ENCODE measurements around the gene PRPF40A. TPM values are rescaled to one million over a fixed set of nuclear protein-coding genes. Genes with fewer than 3 reads are reported as not detected.

Gene PRPF40A
- total RNA-seq, 1 donor from 2014 or later: 132 TPM

GRCh38 chr2:152627351-152627957 lies 89.8 kb downstream of the PRPF40A start:
- DNase-seq (ENCODE audit: low spot score, unreplicated experiment): no peak
- TF ChIP-seq CTCF (IDR thresholded peaks at IDR 0.05; ENCODE audit: unreplicated experiment): peak; percentile 60

GRCh38 chr2:152626911-152627339 lies 90.3 kb downstream of the PRPF40A start:
- H3K27ac Mint-ChIP-seq: no peak overlapping the region
- no peak overlapping the region for H3K4me3 Mint-ChIP-seq (ENCODE audit: low read depth)
- no peaks in the 10 kb centered on the region for H3K27me3 Mint-ChIP-seq
- TF ChIP-seq CTCF (IDR thresholded peaks at IDR 0.05; ENCODE audit: unreplicated experiment): no peak
- peaks cover 34% of the 10 kb centered on the region for H3K36me3 Mint-ChIP-seq (ENCODE audit: insufficient read depth)
- H3K9me3 Mint-ChIP-seq (ENCODE audit: low read depth): no peaks in the 10 kb centered on the region
- DNase-seq (ENCODE audit: low spot score, unreplicated experiment): no peak
- peaks cover 20% of the 10 kb centered on the region for H3K4me1 Mint-ChIP-seq (ENCODE audit: low read depth)

More at GRCh38 chr2:152627351-152627957, 89.8 kb downstream of the PRPF40A start:
- Mint-ChIP-seq H3K9me3 (ENCODE audit: low read depth) (no peaks in the 10 kb centered on the region), H3K4me1 (ENCODE audit: low read depth) (peaks cover 22% of the 10 kb centered on the region), H3K27me3 (no peaks in the 10 kb centered on the region), H3K27ac (no peak overlapping the region), H3K36me3 (ENCODE audit: insufficient read depth) (peaks cover 31% of the 10 kb centered on the region), H3K4me3 (ENCODE audit: low read depth) (no peak overlapping the region)

GRCh38 chr2:152624805-152625204 lies 92.5 kb downstream of the PRPF40A start:
- no peaks in the 10 kb centered on the region for H3K27me3 Mint-ChIP-seq
- TF ChIP-seq CTCF (IDR thresholded peaks at IDR 0.05; ENCODE audit: unreplicated experiment): no peak

GRCh38 chr2:152623775-152624174 lies 93.5 kb downstream of the PRPF40A start:
- peaks cover 46% of the 10 kb centered on the region for H3K36me3 Mint-ChIP-seq (ENCODE audit: insufficient read depth)
- no peak for TF ChIP-seq CTCF (IDR thresholded peaks at IDR 0.05; ENCODE audit: unreplicated experiment)
- H3K4me1 Mint-ChIP-seq (ENCODE audit: low read depth): peaks cover 11% of the 10 kb centered on the region
- H3K9me3 Mint-ChIP-seq (ENCODE audit: low read depth): no peaks in the 10 kb centered on the region
- H3K27ac Mint-ChIP-seq: no peak overlapping the region
- no peak for DNase-seq (ENCODE audit: low spot score, unreplicated experiment)
- no peaks in the 10 kb centered on the region for H3K27me3 Mint-ChIP-seq
- H3K4me3 Mint-ChIP-seq (ENCODE audit: low read depth): no peak overlapping the region

More at GRCh38 chr2:152624805-152625204, 92.5 kb downstream of the PRPF40A start:
- Mint-ChIP-seq H3K9me3 (ENCODE audit: low read depth) (no peaks in the 10 kb centered on the region), H3K4me1 (ENCODE audit: low read depth) (peaks cover 11% of the 10 kb centered on the region), H3K36me3 (ENCODE audit: insufficient read depth) (peaks cover 48% of the 10 kb centered on the region), H3K27ac (peak overlapping the region; percentile 34), H3K4me3 (ENCODE audit: low read depth) (no peak overlapping the region)
- no peak for DNase-seq (ENCODE audit: low spot score, unreplicated experiment)

- H3K4me1 Mint-ChIP-seq (ENCODE audit: low read depth): peaks cover 11% of the 10 kb centered on the region
- no peak for DNase-seq (ENCODE audit: low spot score, unreplicated experiment)
- TF ChIP-seq CTCF (IDR thresholded peaks at IDR 0.05; ENCODE audit: unreplicated experiment): no peak
- peak overlapping the region; percentile 71 for H3K27ac Mint-ChIP-seq
- H3K27me3 Mint-ChIP-seq: no peaks in the 10 kb centered on the region
- H3K9me3 Mint-ChIP-seq (ENCODE audit: low read depth): no peaks in the 10 kb centered on the region
- H3K4me3 Mint-ChIP-seq (ENCODE audit: low read depth): no peak overlapping the region
- H3K36me3 Mint-ChIP-seq (ENCODE audit: insufficient read depth): peaks cover 48% of the 10 kb centered on the region
Measured at GRCh38 chr2:152623076-152623740, 94.1 kb downstream of the PRPF40A start.

Data from progenitor cell of endocrine pancreas (in vitro differentiated cells).